T47D (cell line): Measurements from ENCODE around the gene EYS.
"Not testable (repeated sequence)": the region's sequence is repeated elsewhere in the genome, so short reads cannot be mapped to it uniquely, and the experiment has no call there.

Source experiments
- DNase-seq, 2 experiments: peaks; one replicate each; pipeline versions ENCODE4 v3.0.0 to v3.0.0-alpha.2; 2011 to 2012; ENCODE audit warnings: low read depth in 1 of 2, low spot score in 1 of 2
- JUND ChIP-seq: IDR thresholded peaks from 2 replicates; pipeline ENCODE4 v1.6.1; 2012; ENCODE audit warnings: low read depth
- in situ Hi-C: cut with HindIII; loops from 2 replicates; pipeline ENCODE4 v1.10.0; 2016; ENCODE audit warnings: low sequenced_read_pairs, low pct_unique_long_range_greater_than_20kb

The EYS gene

GRCh38 chr6:63802606-63803206 lies 1904.3 kb downstream of the EYS start:
- in situ Hi-C loops: no loop called here
- peak in 1 of 2 experiments; percentile 40 for DNase-seq

DNA sequence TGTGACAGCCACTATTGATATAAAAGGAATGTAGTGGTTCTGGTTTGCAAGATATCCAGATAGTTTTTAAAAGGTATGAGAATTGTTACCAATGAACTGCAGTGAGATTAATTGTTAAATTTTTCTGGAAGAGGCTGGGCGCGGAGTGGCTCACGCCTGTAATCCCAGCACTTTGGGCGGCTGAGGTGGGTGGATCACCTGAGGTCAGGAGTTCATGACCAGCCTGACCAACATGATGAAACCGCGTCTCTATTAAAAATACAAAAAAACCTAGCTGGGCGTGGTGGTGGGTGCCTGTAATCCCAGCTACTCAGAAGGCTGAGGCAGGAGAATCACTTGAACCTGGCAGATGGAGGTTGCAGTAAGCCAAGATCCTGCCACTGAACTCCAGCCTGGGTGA lies 1906.6 kb downstream of the EYS start:
- in situ Hi-C loops, DNase-seq: not testable (repeated sequence)

More at GRCh38 chr6:63802606-63803206, 1904.3 kb downstream of the EYS start:
- TF ChIP-seq JUND: no peak

DNA sequence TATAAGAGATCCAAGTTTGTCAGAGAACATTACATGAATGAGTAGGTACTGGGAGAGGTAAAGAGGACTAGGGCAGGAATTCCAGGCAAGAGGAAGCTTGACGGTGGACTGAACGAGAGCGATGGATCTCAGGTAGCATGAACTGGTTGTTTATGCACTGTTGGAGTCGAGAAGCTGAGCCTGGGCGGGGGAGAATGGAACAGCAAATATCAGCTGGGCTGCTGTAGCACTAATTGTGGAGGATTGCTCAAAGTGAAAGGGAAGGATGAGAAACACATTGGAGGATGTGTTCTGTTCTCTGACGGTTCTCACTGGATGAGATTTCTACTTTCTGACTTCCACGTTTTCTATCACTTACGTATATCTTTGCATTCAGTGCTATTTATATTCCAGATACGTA lies 1907.2 kb downstream of the EYS start:
- no peak for DNase-seq
- in situ Hi-C loops: no loop called here
- TF ChIP-seq JUND: no peak

- TF ChIP-seq JUND: no peak
- no peak for DNase-seq
- in situ Hi-C loops: no loop called here
Measured at GRCh38 chr6:63799313-63799712, 1907.7 kb downstream of the EYS start.

- TF ChIP-seq JUND: no peak
- DNase-seq: no peak
- in situ Hi-C loops: no loop called here
Measured at GRCh38 chr6:63798378-63798777, 1908.6 kb downstream of the EYS start.

GRCh38 chr6:63797721-63798120 lies 1909.3 kb downstream of the EYS start:
- in situ Hi-C loops: no loop called here
- no peak for DNase-seq
- no peak for TF ChIP-seq JUND

- no peak for TF ChIP-seq JUND
- in situ Hi-C loops: no loop called here
- DNase-seq: no peak
Measured at GRCh38 chr6:63795826-63796225, 1911.2 kb downstream of the EYS start.

DNA sequence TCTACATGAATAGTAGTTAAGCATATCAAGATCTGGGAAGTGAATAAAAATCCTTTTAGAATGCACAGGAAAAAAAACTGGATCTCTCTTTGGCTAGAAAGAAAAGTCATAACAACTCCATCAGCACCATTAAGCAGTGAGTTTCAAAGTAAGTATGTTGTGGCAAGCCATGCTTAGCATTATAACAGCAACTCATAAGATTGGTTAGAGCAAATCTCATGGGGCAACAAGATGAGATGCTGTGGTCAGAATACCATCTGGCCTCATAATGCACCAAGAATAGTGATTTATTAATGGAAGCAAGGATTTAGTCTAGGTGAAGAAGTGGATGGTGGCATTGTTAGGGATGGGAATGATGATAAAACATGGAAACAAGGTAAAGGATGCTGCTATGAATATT lies 1912.0 kb downstream of the EYS start:
- no peak for TF ChIP-seq JUND
- in situ Hi-C loops: no loop called here

GRCh38 chr6:63793465-63794137 lies 1913.4 kb downstream of the EYS start:
- TF ChIP-seq JUND: no peak
- in situ Hi-C loops: no loop called here
- DNase-seq: no peak

More for the DNA sequence above, 1912.0 kb downstream of the EYS start:
- DNase-seq: no peak

DNA sequence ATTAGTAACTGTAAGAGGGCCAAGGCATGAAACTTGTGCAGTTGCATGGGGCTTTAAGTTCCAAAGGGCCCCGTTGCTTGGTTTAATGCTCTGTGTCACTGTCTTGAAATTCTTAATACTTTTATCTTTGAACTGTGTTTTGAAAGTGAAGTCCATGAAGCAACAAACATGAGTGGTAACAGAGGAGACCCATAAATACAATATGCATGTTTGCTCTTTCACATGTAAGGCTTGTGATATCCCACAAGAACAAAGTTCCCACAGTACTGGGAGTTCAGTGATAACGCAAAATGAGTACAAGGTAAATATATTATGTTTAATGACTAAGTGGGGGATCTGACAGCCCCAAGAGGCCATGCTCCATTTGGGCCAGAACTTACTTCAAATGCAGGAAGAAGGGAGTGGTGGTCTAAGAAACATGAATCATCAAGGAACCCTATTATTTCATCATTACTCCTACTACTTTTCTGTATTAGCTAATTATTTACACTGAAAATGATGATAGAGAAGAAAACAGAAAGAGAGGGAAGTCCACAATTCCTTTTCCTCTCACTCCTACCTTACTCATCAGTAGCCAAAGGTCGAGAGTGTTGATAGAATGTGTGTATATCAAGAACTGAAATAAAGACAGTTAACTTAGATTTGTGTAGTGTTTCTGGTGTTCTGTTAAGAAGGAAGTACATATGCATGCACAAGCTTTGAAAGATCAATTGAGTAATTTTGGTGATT lies 1914.1 kb downstream of the EYS start:
- DNase-seq: no peak
- in situ Hi-C loops: no loop called here
- no peak for TF ChIP-seq JUND

DNA sequence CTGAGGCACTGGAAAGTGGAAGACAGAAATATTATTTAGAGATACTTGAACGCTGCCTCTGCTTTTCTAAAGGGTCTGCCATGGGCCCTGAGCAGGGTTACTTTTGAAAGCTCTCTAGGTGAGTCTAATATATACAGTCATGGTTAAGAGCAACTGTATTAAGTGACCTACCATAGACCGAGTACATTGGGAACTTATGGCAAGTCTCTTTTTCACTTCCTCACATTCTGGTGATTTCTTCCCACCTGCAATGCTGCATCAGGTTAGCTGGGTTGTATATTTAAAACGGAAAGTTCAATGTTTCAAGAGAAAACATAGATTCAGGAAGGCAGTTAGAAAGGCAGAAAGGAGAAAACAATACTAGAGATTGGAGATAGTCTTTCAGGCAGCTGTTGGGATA lies 1916.7 kb downstream of the EYS start:
- TF ChIP-seq JUND: no peak
- in situ Hi-C loops: no loop called here
- no peak for DNase-seq

DNA sequence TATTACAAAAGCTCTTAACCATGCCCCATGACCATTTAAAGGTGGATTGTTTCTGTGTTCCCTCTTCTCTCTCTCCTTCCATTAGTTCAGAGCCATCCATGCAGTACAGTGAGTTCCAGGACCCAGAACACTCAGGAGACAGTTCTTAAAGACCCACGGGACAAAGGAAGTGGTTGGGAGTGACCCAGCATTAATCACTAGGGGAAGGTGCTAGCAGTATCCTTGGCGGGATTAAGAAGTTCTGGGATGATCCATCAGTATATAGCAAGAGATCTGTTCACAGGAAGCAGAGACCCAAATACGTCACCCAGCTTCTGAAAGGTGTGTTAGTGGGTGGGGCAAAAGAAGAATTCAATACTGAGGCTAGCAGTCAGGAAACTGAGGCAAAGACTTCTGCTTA lies 1917.3 kb downstream of the EYS start:
- no peak for TF ChIP-seq JUND
- in situ Hi-C loops: no loop called here
- DNase-seq: no peak

- in situ Hi-C loops: no loop called here
Measured at GRCh38 chr6:63788569-63788968, 1918.5 kb downstream of the EYS start.

More at GRCh38 chr6:63788569-63788968, 1918.5 kb downstream of the EYS start:
- DNase-seq: no peak
- TF ChIP-seq JUND: no peak
